Endodermal cell (in vitro differentiated cells): ENCODE data around the gene MGAT5. TPM values are rescaled to one million over a fixed set of nuclear protein-coding genes. Genes with fewer than 3 reads are reported as not detected.

Source experiments
- DNase-seq: peaks from one replicate; pipeline ENCODE4 v3.0.0-alpha.2; 2017
- H3K27ac ChIP-seq: 2 replicates; pipeline ENCODE4 v1.5.1; 2013; ENCODE audit warnings: mild to moderate bottlenecking, low read depth, low read length, moderate library complexity
- H3K27me3 ChIP-seq: 2 replicates; pipeline ENCODE4 v1.6.1; 2013; ENCODE audit warnings: mild to moderate bottlenecking, low read length, moderate library complexity; ENCODE audit not compliant: insufficient read depth, control insufficient read depth, poor library complexity, severe bottlenecking
- H3K36me3 ChIP-seq: 2 replicates; pipeline ENCODE4 v1.7.0; 2013; ENCODE audit warnings: mild to moderate bottlenecking, low read length, moderate library complexity; ENCODE audit not compliant: control insufficient read depth, insufficient read depth
- H3K4me1 ChIP-seq: one replicate; pipeline ENCODE4 v1.7.0; 2013; ENCODE audit warnings: low read length; ENCODE audit not compliant: control insufficient read depth, insufficient read depth
- H3K4me3 ChIP-seq: 2 replicates; pipeline ENCODE4 v1.5.1; 2013; ENCODE audit warnings: mild to moderate bottlenecking, low read length, moderate library complexity
- H3K9ac ChIP-seq: 2 replicates; pipeline ENCODE4 v1.6.1; 2013; ENCODE audit warnings: mild to moderate bottlenecking, low read length, moderate library complexity; ENCODE audit not compliant: poor library complexity, severe bottlenecking; ENCODE audit errors: extremely low read depth
- H3K9me3 ChIP-seq: 2 replicates; pipeline ENCODE4 v1.6.1; 2013; ENCODE audit warnings: mild to moderate bottlenecking, low read length, moderate library complexity; ENCODE audit not compliant: control insufficient read depth
- H3K27ac Mint-ChIP-seq: 2 replicates; pipeline ENCODE4 v1.8.0; 2020; ENCODE audit warnings: mixed read lengths
- H3K27me3 Mint-ChIP-seq: 2 replicates; pipeline ENCODE4 v1.8.0; 2021; ENCODE audit warnings: mild to moderate bottlenecking, mixed read lengths; ENCODE audit not compliant: insufficient read depth
- H3K36me3 Mint-ChIP-seq: 2 replicates; pipeline ENCODE4 v1.8.0; 2020; ENCODE audit warnings: low read depth, mixed read lengths
- H3K4me1 Mint-ChIP-seq: 2 replicates; pipeline ENCODE4 v1.8.0; 2020; ENCODE audit warnings: mixed read lengths
- H3K4me3 Mint-ChIP-seq: 2 replicates; pipeline ENCODE4 v1.8.0; 2020; ENCODE audit warnings: mild to moderate bottlenecking, moderate library complexity, mixed read lengths
- H3K9me3 Mint-ChIP-seq: 2 replicates; pipeline ENCODE4 v1.8.0; 2020; ENCODE audit warnings: mild to moderate bottlenecking, mixed read lengths
- WGBS, 2 experiments: methylation state at CpG; one replicate each; pipeline versions ENCODE4 v1.1.5 to v1.1.7; 2013; ENCODE audit warnings: missing lambda C conversion rate in 2 of 2, mixed read lengths in 1 of 2; ENCODE audit not compliant: insufficient coverage in 1 of 2, insufficient read length in 1 of 2; 5-methylcytosine and 5-hydroxymethylcytosine counted together
- total RNA-seq, 2 donors: library from RNA; stranded (reverse); fragmentation: NEBNext Ultra II Directional in 1 of 2; extraction: Animal tissue kit (Norgen Biotek cat#: 25700) in 1 of 2; gene quantifications; 2 replicates in 1 of 2; 3 replicates in 1 of 2; pipeline ENCODE4 v1.2.1, GENCODE V29; 2021
- TF ChIP-seq, protein P1 (sequence below): fragments of 200-600 bp; sonication (generic); conservative IDR thresholded peaks from 2 replicates; pipeline ENCODE4 v1.5.0; 2021; ENCODE audit warnings: antibody characterized with exemption, mild to moderate bottlenecking

MGAT5 gene
- total RNA-seq, 2 donors from 2014 or later: 57.2 to 78.4 TPM

DNA sequence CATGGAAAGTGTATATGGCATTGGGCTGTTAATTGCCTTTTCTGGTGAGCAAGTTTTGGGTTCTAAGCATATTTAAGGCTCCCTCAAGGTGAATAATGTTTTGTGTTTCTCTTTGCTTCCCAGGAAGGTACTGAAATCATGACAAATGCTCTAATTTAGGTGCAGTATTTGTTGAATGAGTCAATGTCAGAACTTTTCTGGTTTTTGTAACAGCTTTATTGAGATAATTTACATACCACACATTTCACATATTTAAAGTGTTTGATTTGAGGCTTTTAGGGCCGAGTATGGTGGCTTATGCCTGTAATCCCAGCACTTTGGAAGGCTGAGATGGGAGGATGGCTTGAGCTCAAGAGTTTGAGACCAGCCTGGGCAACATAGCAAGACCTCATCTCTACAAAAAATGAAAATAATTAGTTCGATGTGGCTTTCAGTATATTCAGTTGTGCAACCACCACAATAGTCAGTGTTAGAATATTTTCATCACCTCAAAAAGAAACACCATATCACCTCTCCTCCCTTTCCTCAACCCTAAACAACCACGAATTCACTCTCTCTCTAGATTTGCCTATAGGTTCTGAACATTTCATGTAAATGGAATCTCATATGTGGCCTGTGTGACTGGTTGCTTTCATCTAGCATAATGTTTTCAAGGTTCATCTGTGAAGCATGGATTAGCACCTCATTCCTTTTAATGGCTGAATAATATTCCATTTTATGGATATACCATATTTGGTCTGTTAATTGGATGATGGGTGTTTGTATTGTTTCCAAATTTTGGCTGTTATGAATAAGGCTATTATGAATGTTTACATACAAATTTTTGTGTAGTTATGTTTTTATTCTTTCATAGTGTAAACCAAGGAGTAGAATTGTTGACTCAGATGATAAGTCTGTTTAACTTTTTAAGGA is 54.9 kb downstream of the MGAT5 start:
- Histone ChIP-seq H3K4me3 (no peak overlapping the region), H3K36me3 (no peaks in the 10 kb centered on the region), H3K4me1 (no peaks in the 10 kb centered on the region), H3K27me3 (no peaks in the 10 kb centered on the region), H3K9me3 (peaks cover 8% of the 10 kb centered on the region), H3K9ac (no peak overlapping the region), H3K27ac (no peak overlapping the region)
- H3K4me3 Mint-ChIP-seq: no peak overlapping the region
- TF ChIP-seq, protein P1, sequence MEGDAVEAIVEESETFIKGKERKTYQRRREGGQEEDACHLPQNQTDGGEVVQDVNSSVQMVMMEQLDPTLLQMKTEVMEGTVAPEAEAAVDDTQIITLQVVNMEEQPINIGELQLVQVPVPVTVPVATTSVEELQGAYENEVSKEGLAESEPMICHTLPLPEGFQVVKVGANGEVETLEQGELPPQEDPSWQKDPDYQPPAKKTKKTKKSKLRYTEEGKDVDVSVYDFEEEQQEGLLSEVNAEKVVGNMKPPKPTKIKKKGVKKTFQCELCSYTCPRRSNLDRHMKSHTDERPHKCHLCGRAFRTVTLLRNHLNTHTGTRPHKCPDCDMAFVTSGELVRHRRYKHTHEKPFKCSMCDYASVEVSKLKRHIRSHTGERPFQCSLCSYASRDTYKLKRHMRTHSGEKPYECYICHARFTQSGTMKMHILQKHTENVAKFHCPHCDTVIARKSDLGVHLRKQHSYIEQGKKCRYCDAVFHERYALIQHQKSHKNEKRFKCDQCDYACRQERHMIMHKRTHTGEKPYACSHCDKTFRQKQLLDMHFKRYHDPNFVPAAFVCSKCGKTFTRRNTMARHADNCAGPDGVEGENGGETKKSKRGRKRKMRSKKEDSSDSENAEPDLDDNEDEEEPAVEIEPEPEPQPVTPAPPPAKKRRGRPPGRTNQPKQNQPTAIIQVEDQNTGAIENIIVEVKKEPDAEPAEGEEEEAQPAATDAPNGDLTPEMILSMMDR: no peak
- no peaks in the 10 kb centered on the region for H3K4me1 Mint-ChIP-seq
- no peaks in the 10 kb centered on the region for H3K27me3 Mint-ChIP-seq
- WGBS, 2 experiments: 94% methylated on average over 3 of the region's 3 CpGs; no CpG with 5 or more reads in 1 of the 2 experiments
- peaks cover 5% of the 10 kb centered on the region for H3K36me3 Mint-ChIP-seq
- peaks cover 7% of the 10 kb centered on the region for H3K9me3 Mint-ChIP-seq
- no peak for DNase-seq
- H3K27ac Mint-ChIP-seq: no peak overlapping the region

DNA sequence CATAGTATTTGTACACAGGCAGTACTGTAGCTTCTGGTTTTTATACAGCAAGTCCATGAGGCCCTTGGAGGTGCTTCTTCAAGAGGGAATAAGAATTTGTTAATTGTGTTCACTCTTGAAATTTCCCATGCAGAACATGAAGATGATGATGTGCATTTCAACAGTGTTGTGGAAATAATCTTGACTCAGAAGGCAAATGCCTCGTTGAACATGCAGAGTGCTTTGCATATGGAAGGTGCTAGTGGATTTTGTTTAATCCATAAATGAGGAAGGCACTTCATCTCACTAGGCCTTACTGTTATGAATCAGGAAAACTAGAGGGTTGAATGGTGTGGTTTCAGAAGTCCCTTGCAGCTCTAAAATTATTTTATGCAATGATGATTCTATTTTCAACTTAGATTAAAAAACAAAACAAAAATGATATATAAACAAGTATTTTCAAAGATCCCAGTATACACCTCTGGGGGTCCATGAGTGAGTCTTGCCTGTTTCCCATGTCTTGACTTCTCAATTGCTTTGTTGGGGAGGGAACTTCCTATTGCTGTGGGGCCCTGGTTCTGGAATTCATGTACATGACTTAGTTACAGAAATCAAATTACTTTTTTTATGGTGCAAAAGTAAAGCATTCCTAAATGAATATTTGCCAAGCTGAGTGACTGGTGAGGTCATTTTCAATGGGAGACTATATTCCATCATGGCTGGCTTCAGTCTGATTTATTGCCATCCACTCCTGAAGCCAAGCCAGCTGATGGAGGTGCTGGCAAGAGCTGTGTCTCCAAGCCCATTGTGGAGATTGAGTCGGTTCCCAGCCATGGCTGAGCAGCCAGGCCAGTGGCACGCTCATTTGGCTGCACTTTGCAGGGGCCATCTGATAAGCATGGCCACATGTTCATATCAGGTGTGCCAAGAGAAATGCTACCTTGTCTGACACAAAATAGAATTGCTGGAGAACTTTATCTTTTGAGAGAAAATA is 56.5 kb downstream of the MGAT5 start:
- Histone ChIP-seq H3K4me1 (no peaks in the 10 kb centered on the region), H3K9ac (no peak overlapping the region), H3K27ac (no peak overlapping the region), H3K36me3 (no peaks in the 10 kb centered on the region), H3K27me3 (no peaks in the 10 kb centered on the region), H3K9me3 (peaks cover 8% of the 10 kb centered on the region), H3K4me3 (no peak overlapping the region)
- peaks cover 7% of the 10 kb centered on the region for H3K9me3 Mint-ChIP-seq
- no peaks in the 10 kb centered on the region for H3K4me1 Mint-ChIP-seq
- H3K4me3 Mint-ChIP-seq: no peak overlapping the region
- no peak overlapping the region for H3K27ac Mint-ChIP-seq
- H3K27me3 Mint-ChIP-seq: no peaks in the 10 kb centered on the region
- TF ChIP-seq, protein P1: no peak
- WGBS, 2 experiments: 91 to 96% methylated on average over 3 of the region's 3 CpGs
- H3K36me3 Mint-ChIP-seq: peaks cover 5% of the 10 kb centered on the region
- no peak for DNase-seq

DNA sequence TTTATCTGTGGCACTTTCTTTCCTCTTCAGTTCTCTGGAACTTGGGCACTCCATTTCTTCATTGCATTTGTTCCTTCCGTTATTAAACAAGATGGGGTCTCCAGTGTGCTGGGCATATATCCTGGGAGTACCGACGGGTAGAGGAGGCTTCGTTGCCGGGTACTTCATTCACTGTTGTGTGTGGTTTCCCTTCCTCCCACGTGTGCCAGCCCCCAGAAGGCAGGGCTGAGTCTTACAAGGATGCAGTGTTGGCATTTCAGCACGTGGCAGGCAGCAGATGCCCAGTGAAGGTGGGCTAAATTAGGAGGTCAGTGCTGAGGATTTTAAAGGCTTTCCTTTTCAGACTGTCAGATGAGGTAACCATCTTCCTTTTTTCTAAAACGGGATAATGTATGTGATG is 58.6 kb downstream of the MGAT5 start:
- no peaks in the 10 kb centered on the region for H3K27me3 ChIP-seq
- H3K9ac ChIP-seq: no peak overlapping the region
- Mint-ChIP-seq H3K9me3 (peaks cover 7% of the 10 kb centered on the region), H3K27ac (no peak overlapping the region), H3K27me3 (no peaks in the 10 kb centered on the region), H3K4me1 (no peaks in the 10 kb centered on the region), H3K36me3 (peaks cover 5% of the 10 kb centered on the region), H3K4me3 (no peak overlapping the region)
- peaks cover 8% of the 10 kb centered on the region for H3K9me3 ChIP-seq
- no peak overlapping the region for H3K4me3 ChIP-seq
- H3K4me1 ChIP-seq: no peaks in the 10 kb centered on the region
- no peaks in the 10 kb centered on the region for H3K36me3 ChIP-seq
- 89 to 90% methylated on average over 2 to 8 of the region's 8 CpGs for WGBS, 2 experiments
- TF ChIP-seq, protein P1: no peak
- no peak overlapping the region for H3K27ac ChIP-seq
- DNase-seq: no peak
